RWPE1 (cell line): ENCODE measurements around the gene TNFAIP1.

Experiments used
- CTCF ChIA-PET: fragments of 350-600 bp; sonication (Branson Sonifier 250); formaldehyde crosslinking; extraction: SDS; loops from one replicate; lab custom pipeline; 2021; lab: Yijun Ruan, JAX
- POLR2A ChIA-PET: fragments of 400-600 bp; formaldehyde crosslinking; extraction: SDS; loops from one replicate; lab custom pipeline; 2020; ENCODE audit warnings: antibody characterized with exemption; ENCODE audit not compliant: low non-redundant PET; lab: Yijun Ruan, JAX
- DNase-seq: peaks from one replicate; pipeline ENCODE4 v3.0.0; 2012; ENCODE audit warnings: low spot score
- H3K27ac ChIP-seq: fragments of 450-650 bp; 2 replicates; pipeline ENCODE4 v1.5.1; 2017
- TF ChIP-seq, protein P1 (sequence below): fragments of 450-650 bp; conservative IDR thresholded peaks from 2 replicates; pipeline ENCODE4 v1.5.1; 2017; ENCODE audit warnings: low read depth, mild to moderate bottlenecking

TNFAIP1 gene

DNA sequence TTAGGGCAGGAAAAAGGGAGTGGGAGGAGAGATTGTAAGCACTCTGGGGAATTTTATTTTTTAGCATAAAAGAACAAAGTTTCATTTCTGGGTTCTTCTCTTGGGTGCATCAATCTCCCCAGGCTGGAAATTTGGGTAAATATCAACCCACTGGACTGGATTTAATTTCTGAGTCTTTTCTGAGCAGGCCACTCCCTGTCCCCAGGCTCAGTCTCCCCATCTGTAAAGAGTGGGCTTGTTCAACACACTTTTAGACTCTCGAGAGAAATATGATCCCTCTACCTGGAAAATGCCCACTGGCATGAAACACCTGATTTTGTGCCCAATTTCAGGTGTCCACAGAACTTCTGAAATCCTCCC is 35.2 kb downstream of the TNFAIP1 start:
- no peak for DNase-seq
- H3K27ac ChIP-seq, result peak overlapping the region; percentile 75; the same call in 1 of the 2 replicates
- ChIA-PET POLR2A (no interaction called here), CTCF (interaction anchor here (0.7 to 0.8 kb wide), 3 partner anchors 10 to 49 kb away, joined by 3 read pairs; no protein-coding TSS in a partner anchor)
- TF ChIP-seq, protein P1, sequence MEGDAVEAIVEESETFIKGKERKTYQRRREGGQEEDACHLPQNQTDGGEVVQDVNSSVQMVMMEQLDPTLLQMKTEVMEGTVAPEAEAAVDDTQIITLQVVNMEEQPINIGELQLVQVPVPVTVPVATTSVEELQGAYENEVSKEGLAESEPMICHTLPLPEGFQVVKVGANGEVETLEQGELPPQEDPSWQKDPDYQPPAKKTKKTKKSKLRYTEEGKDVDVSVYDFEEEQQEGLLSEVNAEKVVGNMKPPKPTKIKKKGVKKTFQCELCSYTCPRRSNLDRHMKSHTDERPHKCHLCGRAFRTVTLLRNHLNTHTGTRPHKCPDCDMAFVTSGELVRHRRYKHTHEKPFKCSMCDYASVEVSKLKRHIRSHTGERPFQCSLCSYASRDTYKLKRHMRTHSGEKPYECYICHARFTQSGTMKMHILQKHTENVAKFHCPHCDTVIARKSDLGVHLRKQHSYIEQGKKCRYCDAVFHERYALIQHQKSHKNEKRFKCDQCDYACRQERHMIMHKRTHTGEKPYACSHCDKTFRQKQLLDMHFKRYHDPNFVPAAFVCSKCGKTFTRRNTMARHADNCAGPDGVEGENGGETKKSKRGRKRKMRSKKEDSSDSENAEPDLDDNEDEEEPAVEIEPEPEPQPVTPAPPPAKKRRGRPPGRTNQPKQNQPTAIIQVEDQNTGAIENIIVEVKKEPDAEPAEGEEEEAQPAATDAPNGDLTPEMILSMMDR, result no peak

GRCh38 chr17:28371245-28372202 is 36.0 kb downstream of the TNFAIP1 start, which contains the start of gene SARM1:
Gene SARM1, plus strand, starts transcription at chr17:28371694. Its CDS starts 339 bp downstream, at chr17:28372033.
- CTCF ChIA-PET, result interaction anchor here (0.7 kb wide), 2 partner anchors 32 to 48 kb away, joined by 3 read pairs; no protein-coding TSS in a partner anchor
- H3K27ac ChIP-seq, result peak within 1 kb of the TSS; percentile 75
- POLR2A ChIA-PET, result no interaction called here
- DNase-seq, result peak; percentile 64
- TF ChIP-seq, protein P1, result no peak

DNA sequence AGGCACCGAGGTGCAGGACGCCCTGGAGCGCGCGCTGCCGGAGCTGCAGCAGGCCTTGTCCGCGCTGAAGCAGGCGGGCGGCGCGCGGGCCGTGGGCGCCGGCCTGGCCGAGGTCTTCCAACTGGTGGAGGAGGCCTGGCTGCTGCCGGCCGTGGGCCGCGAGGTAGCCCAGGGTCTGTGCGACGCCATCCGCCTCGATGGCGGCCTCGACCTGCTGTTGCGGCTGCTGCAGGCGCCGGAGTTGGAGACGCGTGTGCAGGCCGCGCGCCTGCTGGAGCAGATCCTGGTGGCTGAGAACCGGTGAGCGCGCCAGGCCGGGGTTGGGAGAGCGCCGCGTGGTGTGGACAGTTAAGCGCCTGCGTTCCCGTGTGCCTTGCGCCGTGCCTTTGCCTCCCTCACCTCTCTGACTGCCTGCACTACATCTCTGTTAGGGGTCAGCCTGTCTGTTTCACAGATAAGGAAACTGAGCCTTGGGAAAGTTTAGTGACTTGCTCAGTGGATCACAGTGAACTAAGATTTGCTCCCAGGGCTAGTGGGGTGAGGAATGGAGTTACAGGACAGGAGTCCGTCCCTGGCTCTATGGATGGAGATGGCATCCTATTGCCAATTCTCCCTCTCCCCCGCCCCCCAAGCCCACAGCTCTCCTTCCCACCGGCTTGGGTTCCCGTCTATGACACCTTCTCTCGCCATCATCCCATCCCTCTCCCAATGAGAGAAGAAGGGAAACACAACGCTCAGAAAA is 36.8 kb downstream of the TNFAIP1 start:
- CTCF ChIA-PET, result interaction anchor here (0.6 kb wide), 1 partner anchor 92 kb away, joined by 8 read pairs; no protein-coding TSS in a partner anchor
- TF ChIP-seq, protein P1, result no peak
- peak overlapping the region; percentile 75 for H3K27ac ChIP-seq
- POLR2A ChIA-PET, result no interaction called here
- no peak for DNase-seq

GRCh38 chr17:28372945-28373274 is 37.3 kb downstream of the TNFAIP1 start:
- no peak for DNase-seq
- TF ChIP-seq, protein P1, result no peak
- ChIA-PET CTCF (interaction anchor here (0.6 kb wide), 1 partner anchor 91 kb away, joined by 8 read pairs; no protein-coding TSS in a partner anchor), POLR2A (no interaction called here)
- no peak overlapping the region; the same call in 1 of the 2 replicates for H3K27ac ChIP-seq

DNA sequence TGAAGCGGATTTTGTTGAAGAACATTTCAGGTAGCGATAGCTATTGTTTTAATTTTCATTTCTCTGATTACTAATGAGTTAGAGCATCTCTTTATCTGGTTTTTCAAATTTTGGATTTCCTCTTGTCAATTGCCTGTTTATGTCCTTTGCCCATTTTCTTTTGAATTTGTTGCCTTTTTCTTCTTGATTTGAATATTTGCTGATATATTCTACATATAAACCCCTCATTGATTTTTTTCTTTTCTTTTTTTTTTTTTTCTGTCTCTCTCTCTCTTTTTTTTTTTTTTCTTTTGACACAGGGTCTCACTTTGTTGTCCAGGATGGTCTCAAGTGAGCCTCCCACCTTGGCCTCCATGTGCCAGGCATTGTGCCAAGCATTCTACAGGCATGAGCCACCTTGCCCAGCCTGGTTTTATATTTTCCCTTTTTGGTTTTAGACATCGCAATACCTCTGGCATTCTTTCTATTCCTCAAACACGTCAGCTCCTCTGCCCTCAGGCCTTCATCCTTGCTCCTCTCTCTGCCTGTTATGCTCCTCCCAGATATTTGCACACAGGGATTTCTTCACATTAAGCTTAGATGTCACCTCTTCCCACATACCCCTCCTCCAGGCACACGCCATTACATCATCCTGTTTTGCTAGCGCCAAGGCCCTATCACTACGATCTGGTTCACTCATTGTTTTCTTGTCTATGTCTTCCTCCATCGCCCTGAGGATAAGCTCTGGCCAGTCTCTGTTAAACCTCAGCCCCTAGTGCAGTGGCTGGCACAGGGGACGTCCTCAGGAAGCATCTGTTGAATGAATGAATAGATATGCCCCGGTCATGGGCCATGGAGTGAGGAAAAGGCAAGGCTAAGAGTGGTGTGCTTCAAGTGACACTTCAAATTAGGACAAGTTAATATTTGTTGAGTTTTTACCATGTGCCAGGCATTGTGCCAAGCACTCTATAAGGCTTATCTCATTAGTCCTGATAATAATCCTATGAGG is 44.5 kb downstream of the TNFAIP1 start:
- ChIA-PET CTCF (interaction anchor here (0.5 to 0.9 kb wide), 5 partner anchors 10 to 147 kb away, joined by 3 to 5 read pairs (median 3); partner anchors contain the start of gene VTN), POLR2A (no interaction called here)
- peak overlapping the region; percentile 80 for H3K27ac ChIP-seq
- peak; percentile 90 for DNase-seq
- TF ChIP-seq, protein P1, result no peak
